ENCODE data around the gene ERFE.

- no peak for TF ChIP-seq CTCF (IDR thresholded peaks at IDR 0.05)
- TF ChIP-seq EZH2 (IDR thresholded peaks at IDR 0.05): no peak
Measured at GRCh38 chr2:238170386-238171071, 11.8 kb downstream of the ERFE start.
